HG02981 (cell line): Measurements from ENCODE around the gene PMM1.
"Not testable (repeated sequence)": the region's sequence is repeated elsewhere in the genome, so short reads cannot be mapped to it uniquely, and the experiment has no call there.

ENCODE experiments used
- ATAC-seq: cut with Tn5 transposase; IDR thresholded peaks from one replicate; pipeline ENCODE4 v1.9.1; 2021; ENCODE audit warnings: mild to moderate bottlenecking, moderate library complexity; ENCODE audit not compliant: unreplicated experiment

The PMM1 gene

DNA sequence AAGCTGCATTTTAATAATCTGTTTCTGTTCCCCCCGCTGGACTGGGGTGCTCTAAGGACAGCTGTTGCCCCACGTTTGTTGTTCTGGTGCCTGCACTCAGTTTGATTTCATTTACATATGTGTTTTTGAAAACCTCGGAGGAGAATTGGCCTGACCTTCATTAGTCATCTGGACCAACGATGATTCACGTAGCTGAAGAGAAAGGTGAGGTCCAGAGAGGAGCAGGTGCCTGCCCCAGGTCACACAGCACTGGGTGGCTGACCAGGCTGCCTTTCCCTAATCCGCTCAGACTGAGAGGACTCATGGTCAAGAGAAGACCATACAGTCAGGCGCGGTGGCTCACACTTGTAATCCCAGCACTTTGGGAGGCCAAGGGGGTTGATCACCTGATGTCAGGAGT, 25.1 kb downstream of the PMM1 start:
- ATAC-seq = no peak

DNA sequence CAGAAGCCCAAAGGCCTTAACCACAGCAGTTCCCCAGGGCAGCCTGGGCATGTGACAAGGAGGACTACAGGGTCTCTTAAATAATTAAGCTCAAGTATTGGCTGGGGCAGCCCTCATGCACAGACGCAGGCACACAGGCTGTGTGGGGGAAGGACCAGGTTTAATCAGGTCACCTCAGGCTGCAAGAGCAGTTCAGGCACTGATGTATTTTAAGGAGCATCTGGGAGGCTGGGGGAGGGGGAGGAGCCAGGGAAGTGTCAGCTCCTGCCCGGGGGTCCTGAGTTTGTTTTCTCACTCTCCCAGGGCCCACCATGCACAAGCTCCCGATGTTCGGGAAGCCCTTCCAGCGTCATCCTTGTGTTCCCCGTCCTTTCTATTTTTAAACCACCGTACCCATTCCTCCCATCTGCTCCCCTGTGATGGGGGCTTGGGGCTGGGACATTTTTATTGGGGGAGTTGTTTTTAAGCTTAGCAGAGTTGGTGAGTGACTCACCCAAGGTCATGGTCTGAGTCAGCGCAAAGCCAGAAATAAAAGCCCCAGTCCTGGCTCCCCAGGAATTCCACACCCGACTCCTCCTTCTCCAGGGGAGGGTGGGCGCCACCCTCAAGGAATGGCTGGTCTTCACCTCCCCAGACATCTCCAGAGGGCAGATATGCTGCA, 26.5 kb downstream of the PMM1 start:
- no peak for ATAC-seq

DNA sequence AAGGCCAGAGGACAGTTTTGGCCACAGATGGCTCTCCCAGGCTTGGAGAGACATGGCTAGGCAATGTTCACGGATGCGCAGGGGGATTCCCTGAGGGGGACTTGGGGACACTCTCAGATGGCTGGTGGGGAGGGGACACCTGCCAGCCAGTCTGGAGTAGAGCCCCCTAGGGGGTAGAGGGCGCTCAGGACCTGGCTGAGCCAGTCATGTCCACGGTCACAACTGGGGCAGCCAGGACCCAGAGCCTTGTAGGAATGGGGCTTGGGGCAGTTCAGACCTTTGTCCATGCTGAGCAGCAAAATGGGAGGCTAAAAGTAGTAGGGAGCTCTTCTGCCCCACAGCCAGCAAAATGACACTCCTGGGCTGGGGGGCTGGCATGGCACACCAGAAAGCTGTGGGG, 27.2 kb downstream of the PMM1 start:
- ATAC-seq = no peak

DNA sequence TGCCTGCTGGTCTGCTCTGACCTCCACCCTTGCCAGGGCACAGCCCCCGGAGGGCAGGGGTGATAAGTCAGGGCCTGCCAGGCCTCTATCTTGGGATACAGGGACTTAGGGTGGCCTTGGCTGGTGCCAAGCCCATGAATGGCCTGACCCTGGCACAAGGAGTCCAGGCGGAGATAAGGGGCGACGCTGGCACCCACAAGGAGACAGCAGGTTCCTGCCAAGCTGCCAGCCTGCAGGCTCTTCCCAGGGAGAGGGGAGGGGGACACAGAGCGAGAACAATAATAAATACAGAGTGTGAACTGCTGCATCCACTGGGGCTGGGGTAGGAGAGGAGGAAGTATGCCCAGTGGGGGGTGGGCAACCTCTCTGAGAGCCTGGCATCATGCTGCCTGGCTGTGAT, 27.9 kb downstream of the PMM1 start:
- ATAC-seq = no peak

DNA sequence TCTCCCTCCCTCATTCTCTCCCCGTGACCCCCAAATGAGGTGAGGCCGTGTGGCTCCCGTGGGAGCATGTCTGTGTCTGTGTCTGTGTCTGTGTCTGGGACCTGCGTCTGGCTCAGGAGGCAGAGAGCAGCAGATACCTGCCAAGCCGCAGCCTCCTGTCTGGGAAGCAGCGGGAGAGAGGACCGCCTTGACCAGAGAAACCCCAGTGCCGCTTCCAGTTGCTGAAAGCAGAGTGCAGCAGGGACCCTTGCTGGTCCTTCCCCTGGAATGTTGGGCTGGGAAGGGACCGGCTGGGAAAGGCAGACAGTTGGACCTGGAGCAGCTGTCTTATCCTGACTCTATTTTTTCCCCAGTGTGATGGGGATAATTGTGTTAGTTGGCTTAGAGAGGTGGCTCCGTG, 28.3 kb downstream of the PMM1 start:
- ATAC-seq = no peak

DNA sequence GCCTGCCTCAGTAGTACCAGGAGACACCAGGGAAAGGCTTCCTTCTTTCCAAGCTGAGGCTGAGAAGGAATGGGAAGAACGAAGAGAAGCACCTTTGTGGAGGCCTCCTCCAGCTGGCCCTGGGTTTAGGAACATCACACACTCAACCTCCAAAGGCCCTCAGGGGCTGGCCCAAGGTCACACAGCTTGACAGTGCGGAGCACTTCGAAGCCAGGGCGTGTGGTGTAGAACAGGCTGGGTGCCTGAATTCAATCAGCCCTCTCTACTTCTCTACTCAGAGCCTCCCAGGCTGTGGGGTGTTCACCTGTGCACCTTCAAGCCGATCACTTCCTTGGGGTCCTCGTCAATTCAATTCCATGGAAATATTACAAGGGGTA, 29.6 kb downstream of the PMM1 start:
- ATAC-seq = no peak

DNA sequence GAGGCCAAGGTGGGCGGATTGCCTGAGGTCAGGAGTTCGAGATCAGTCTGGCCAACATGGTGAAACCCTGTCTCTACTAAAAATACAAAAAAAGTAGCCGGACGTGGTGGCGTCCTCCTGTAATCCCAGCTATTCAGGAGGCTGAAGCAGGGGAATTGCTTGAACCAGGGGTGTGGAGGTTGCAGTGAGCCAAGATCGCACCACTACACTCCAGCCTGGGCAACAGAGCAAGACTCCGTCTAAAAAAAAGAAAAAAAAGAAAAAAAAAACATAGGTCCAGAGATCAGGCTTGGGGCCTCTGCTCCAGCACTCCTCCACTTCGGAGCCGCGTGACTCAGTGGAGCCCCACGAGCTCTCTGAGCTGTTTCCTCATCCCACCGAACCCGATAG, 31.4 kb downstream of the PMM1 start:
- not testable (repeated sequence) for ATAC-seq

DNA sequence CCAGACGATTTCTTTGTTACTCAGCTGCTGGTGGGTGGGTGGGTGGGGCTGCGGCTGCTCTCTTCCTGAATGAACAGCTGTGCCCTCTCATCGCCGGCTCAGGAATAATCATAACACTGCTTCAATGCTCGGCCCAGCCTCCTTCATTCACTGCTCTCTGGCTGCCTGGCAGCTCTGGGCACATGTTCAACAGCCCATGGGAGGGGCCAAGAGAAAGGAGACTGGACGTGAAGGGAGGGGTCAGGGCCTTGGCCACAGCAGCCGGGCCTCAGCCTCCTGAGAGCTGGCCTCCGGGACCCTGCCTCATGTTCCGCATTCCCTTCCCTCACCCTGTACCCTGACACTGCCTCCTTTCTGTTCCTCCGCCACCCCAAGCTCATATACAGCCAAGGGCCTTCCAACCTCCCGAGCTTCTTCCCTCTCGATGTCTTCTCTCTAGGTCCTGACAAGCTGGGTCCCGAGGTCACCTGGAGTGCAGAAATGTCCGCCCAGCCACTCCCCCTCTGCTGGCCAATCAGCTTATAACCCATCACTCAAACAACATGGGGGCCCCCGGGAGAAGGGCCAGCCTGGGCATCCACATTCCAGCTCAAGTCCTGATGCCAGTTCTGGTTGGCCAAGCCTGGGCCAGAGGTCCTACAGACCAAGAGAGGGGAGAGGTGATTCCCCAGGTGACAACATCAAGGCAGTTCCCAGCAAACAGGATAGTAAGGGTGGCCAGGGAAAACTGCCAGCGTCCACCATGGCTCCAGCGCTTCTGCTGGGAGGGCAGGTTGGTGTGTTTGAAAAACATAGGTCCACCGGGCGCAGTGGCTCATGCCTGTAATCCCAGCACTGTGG, 32.0 kb downstream of the PMM1 start:
- ATAC-seq = no peak

DNA sequence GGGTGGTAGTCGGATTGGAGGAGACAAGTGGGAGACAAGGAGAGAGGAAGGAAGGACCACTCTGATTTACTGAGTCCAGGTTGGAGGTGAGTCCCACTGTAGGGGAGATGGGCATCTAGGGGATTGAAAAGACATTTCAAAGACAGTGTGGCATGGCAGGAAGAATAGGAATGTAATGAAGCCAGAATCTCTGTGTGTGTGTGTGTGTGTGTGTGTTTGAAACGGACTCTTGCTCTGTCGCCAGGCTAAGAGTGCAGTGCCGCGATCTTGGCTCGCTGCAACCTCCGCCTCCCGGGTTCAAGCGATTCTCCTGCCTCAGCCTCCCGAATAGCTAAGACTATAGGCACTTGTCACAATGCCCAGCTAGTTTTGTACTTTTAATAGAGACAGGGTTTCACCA, 33.1 kb downstream of the PMM1 start:
- no peak for ATAC-seq

DNA sequence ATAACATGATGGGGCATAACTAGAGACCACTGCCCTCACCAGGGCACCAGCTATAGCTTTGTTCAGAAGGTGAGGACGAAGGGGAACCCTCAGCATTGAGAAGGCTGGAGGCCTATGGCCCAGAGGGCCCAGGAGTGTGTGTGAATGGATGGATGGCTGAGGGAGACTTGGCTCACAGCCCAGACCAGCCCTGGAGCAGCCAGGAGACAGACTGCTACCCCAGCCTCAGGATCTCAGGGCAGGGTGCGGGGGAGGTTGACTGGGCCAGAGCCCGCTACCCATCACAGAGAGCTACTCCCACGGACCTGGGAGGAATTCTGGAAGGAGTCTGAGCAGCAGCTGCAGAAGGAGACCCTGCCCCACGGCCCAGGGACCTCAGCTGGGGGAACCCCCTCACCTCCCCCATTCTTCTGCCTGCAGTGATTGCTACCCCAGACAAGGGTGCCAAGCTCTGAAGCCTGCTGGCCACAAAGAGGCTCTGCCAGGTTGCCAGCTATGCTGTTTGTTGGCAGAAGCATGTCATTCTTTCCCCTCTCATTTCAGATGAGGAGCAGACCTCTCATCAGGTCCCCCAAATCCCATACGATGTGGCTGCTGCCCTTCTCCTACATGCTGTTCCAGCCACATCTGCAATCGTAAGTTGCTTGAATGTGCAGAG, 34.2 kb downstream of the PMM1 start:
- ATAC-seq = no peak

DNA sequence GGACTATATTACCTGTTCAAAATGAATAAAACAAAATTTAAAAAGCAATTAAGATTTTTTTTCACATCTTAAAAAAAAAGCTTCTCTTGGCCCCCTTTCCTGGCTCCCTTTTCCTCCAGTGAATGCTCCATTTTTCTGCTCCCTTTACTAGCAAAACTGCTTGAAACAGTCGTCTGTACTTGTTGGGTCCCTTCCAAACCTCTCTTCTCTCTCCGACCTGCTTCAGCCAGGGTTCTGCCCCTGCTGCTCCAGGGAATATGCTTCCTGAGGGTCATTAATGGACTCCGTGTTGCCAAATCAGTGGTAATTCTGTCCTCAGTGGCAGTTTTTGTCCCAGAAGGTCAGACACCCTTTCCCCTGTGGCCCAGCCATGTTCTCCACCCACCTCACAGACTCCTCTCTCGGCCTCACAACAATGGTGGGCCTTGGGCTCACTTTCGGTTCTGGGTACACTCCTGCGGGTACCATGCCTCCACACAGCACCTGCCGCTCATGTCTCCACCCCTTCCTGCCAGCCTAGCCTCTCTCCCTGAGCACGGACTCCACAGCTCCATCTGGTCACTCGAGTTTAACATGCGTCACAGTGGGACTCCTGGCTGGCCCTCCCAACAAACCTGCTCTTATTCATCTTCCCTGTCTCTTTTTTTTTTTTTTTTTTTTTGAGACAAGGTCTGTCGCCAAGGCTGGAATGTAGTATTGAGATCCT, 37.6 kb downstream of the PMM1 start:
- no peak for ATAC-seq

DNA sequence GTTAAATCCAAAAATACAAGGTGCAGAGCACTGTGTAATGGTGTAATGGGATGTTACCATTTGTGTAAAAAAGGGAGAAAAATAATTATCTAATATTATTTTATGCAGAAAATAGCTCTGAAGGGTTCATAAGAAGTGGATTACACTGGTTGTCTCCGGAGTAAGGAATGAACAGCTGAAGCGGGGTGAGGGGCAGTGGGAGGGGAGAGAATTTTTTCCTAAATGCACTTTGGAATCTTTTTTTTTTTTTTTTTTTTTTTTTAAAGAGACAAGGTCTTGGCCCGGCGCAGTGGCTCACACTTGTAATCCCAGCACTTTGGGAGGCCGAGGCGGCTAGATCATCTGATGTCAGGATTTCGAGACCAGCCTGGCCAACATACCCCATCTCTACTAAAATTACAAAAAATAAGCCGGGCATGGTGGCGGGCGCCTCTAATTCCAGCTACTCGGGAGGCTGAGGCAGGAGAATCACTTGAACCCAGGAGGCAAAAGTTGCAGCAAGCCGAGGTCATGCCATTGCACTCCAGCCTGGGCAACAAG, 38.6 kb downstream of the PMM1 start:
- no peak for ATAC-seq

DNA sequence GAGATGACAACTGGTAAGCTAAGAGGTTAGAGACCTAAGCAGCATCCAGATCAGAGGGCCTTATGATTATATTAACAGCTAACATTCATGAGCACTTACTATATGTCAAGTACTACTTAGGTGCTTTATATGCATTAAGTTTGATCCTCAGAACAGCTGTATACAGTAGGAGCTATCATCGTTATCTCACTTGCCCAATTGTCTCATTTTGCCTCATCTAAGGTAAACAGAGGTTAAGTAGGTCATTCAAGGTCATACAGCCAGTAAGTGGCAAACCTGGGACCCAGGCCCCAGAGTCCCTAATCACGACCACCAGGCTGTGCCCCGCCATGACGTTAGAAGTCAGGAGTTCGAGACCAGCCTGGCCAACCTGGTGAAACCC, 40.8 kb downstream of the PMM1 start:
- ATAC-seq = no peak

DNA sequence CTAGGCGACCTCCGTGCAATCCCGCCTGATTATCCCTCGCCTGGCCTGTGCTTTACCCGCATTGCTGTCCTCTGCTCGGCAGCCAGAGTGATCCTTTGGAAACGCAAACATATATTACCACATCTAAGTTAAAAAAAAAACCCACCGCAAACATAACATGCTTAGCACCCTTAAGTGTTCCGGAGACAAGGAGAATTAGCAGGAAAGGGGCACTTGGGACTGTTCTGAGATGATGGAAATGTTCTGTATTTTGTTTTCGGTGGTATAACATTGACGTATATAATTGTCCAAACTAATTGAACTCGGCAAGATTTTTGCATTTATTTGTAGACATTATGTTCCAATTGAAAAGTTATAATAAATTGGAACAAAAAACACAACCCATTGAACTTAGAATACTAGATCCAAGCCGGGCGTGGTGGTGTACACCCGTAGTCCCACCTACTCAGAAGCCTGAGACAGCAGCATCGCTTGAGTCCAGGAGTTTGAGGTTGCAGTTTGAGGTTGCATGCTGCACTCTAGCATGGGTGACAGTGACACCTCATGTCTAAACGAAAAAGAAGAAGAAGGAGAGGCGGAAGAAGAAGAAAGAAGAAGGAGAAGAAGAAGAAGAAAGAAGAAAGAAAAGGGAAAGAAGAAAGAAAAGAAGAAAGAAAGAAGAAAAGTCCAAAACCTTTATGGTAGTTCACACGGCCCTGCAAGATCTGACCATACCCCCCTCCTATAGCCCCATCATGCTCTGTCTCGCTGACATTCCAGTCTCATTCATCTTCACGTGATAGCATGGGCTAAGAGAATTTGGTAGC, 44.8 kb downstream of the PMM1 start:
- ATAC-seq = no peak

DNA sequence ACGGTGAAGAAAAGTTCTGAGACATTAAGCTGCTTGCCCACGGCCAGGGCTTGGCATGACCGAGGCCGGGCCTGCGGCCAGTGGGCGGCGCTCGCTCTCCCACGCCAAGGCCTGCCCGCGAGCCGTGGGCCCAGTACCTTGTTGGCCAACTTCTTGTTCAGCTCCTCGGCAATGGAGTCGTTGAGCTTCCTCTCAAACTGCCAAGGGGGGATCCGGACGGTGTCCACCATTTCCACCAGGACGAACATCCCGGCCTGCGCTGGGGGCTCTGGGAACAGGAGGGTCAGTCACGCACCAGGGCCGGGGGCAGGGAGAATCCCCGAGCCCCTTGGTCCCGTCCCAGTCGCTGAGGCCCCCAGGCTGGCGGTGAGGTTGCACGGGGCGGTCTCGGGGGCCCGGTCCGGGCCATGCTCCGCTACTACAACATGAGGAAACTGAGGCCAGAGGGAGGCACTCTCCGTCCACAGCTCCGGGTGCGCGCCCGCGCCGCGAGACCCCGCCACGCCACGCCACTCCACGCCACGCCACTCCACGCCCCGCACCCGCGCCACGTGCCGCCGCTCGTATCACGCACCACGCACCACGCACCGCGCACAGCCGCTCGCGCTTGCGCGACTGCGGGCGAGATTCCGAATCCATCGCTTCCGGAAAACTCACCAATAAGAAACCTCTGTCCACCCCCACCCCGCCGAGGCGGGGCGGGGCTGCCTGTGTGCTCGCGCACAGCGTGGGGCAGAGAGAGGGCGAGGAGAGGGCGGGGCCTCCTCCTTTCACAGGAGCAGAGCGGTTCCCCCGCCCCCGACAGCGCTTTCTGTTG, 45.6 kb downstream of the PMM1 start, which contains the start of gene POLR3H:
Gene POLR3H (minus strand): TSS at position 617 of the 817 bp plus-strand sequence. CDS start 369 bp downstream, at position 248.
- ATAC-seq = peak; percentile 84

DNA sequence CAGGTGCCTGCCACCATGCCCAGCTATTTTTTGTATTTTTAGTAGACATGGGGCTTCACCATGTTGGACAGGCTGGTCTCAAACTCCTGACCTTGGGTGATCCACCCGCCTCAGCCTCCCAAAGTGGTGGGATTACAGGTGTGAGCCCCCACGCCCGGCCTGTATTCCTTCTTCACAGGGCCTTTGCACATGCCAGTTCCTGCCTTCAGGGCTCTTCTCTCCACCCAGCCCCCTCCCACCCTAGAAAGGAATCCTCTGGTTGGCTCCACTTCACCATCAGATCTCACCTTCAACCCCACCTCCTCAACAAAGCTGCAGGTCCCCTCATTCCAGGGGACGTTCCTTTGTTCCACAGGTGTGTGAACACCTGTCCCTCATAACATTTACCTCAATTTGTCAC, 47.4 kb downstream of the PMM1 start:
- ATAC-seq = no peak

DNA sequence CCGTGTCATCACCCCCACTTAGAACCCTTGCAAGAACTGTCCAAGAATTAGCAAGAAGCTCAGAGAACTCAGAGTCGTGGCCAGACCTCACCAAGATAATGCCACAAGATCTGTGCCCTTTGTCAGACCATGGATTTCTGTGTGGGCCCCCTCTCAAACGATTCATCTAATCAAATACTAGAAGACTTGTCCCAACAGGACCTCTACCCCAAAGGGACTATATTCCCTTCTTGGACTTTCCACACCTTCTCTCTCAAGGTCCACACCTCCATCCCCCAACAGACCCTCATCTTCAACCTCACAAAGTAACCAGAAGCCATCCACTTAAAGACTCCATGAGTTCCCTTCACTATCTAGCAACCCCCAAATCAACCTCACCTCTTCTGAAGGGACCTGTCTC, 48.2 kb downstream of the PMM1 start:
- no peak for ATAC-seq

DNA sequence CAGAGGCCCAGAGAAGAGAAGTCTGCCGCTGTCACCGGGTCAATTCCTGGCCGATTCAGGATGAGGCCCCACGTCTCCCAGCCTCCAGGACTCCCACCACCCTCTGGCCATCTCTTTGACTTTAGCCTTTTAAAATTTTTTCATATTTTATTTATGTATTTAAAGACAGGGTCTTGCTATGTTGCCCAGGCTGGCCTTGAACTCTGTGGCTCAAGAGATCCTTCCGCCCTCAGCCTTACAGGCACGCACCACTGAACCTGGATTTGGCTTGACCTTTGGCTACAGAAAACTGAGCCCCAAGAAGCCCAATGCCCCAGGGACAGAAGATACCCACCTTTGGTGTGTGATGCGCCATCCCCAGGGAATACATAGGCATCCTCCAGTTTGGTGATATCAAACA, 49.3 kb downstream of the PMM1 start:
- no peak for ATAC-seq

DNA sequence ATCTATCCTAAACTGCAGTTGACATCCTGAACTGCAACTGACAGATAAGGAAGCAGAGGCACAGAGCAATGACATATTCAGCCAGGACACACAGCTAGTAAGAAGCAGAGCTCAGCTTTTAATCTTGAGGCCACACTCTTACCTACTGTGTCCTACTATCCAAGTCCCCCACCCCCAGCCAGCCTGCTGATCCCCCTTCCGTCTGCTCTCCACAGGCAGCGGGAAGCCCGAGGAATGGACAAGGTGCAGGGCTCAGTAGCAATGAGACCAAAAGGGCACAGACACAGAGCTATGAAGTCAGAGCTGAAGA, 49.7 kb downstream of the PMM1 start:
- no peak for ATAC-seq
